HG03571 (cell line): Measurements from ENCODE around the gene ATG9B.
A peak's percentile ranks its signal among the peaks of the same experiment; 100 is the strongest.

Source experiments
- ATAC-seq: cut with Tn5 transposase; IDR thresholded peaks from one replicate; pipeline ENCODE4 v1.9.1; 2021; ENCODE audit not compliant: unreplicated experiment

The ATG9B gene

GRCh38 chr7:150983893-150984368 lies 40.4 kb downstream of the ATG9B start:
- no peak for ATAC-seq

GRCh38 chr7:150982351-150982750 lies 41.9 kb downstream of the ATG9B start:
- no peak for ATAC-seq

GRCh38 chr7:150981644-150982043 lies 42.6 kb downstream of the ATG9B start:
- no peak for ATAC-seq

- no peak for ATAC-seq
Measured at GRCh38 chr7:150980663-150981062, 43.6 kb downstream of the ATG9B start.

- no peak for ATAC-seq
Measured at GRCh38 chr7:150979713-150980390, 44.4 kb downstream of the ATG9B start.

- ATAC-seq: no peak
Measured at GRCh38 chr7:150978126-150978789, 46.0 kb downstream of the ATG9B start, which contains the start of gene KCNH2. KCNH2 (minus strand) TSS chr7:150978321; CDS start chr7:150977913, 408 bp downstream.

GRCh38 chr7:150977382-150978125 lies 46.7 kb downstream of the ATG9B start:
- no peak for ATAC-seq

- ATAC-seq: no peak
Measured at GRCh38 chr7:150976529-150977381, 47.5 kb downstream of the ATG9B start.

GRCh38 chr7:150975536-150976319 lies 48.6 kb downstream of the ATG9B start:
- ATAC-seq: no peak

GRCh38 chr7:150974468-150975391 lies 49.6 kb downstream of the ATG9B start:
- peak; percentile 47 for ATAC-seq

- no peak for ATAC-seq
Measured at GRCh38 chr7:150973571-150974451, 50.5 kb downstream of the ATG9B start.

GRCh38 chr7:150972741-150973140 lies 51.6 kb downstream of the ATG9B start:
- no peak for ATAC-seq

GRCh38 chr7:150972023-150972468 lies 52.2 kb downstream of the ATG9B start:
- no peak for ATAC-seq

GRCh38 chr7:150971242-150972022 lies 52.9 kb downstream of the ATG9B start:
- ATAC-seq: no peak

GRCh38 chr7:150970424-150970823 lies 53.9 kb downstream of the ATG9B start:
- ATAC-seq: no peak

- ATAC-seq: no peak
Measured at GRCh38 chr7:150969475-150969874, 54.8 kb downstream of the ATG9B start.

GRCh38 chr7:150968734-150969372 lies 55.4 kb downstream of the ATG9B start:
- ATAC-seq: no peak
